WTC11 (cell line): Measurements from ENCODE around the gene NUP88.

Experiments used
- CTCF ChIP-seq: fragments of 200-600 bp; IDR thresholded peaks from 2 replicates; pipeline ENCODE4 v1.8.0; 2022; ENCODE audit warnings: antibody characterized with exemption
- E2F1 ChIP-seq: sonication (generic); formaldehyde crosslinking; IDR thresholded peaks from 2 replicates; pipeline ENCODE4 v1.8.0; 2022; ENCODE audit warnings: mild to moderate bottlenecking, missing genetic modification reagents
- FOXJ3 ChIP-seq: sonication (generic); formaldehyde crosslinking; IDR thresholded peaks from 2 replicates; pipeline ENCODE4 v1.9.0; 2021; ENCODE audit warnings: missing genetic modification reagents, mild to moderate bottlenecking, borderline replicate concordance
- NR3C1 ChIP-seq: sonication (generic); formaldehyde crosslinking; conservative IDR thresholded peaks from 2 replicates; pipeline ENCODE4 v1.8.1; 2023; ENCODE audit warnings: low read depth, mild to moderate bottlenecking, missing genetic modification reagents
- OVOL2 ChIP-seq: fragments of 250-450 bp; sonication (Bioruptor Pico); IDR thresholded peaks from 2 replicates; pipeline ENCODE4 v1.9.0; 2021; ENCODE audit warnings: mild to moderate bottlenecking, borderline replicate concordance
- PRDM15 ChIP-seq: sonication (generic); formaldehyde crosslinking; IDR thresholded peaks from 2 replicates; pipeline ENCODE4 v1.8.0; 2022; ENCODE audit warnings: missing genetic modification reagents
- PRRX2 ChIP-seq: fragments of 250-450 bp; sonication (Bioruptor Pico); IDR thresholded peaks from 2 replicates; pipeline ENCODE4 v1.8.0; 2021; ENCODE audit warnings: mild to moderate bottlenecking
- SMAD4 ChIP-seq: sonication (generic); formaldehyde crosslinking; IDR thresholded peaks from 2 replicates; pipeline ENCODE4 v1.8.0; 2022; ENCODE audit warnings: mild to moderate bottlenecking, missing genetic modification reagents
- STAT6 ChIP-seq: sonication (generic); formaldehyde crosslinking; conservative IDR thresholded peaks from 2 replicates; pipeline ENCODE4 v1.8.1; 2023; ENCODE audit warnings: mild to moderate bottlenecking, low read depth, missing genetic modification reagents, moderate library complexity
- ZNF138 ChIP-seq: sonication (generic); formaldehyde crosslinking; conservative IDR thresholded peaks from 2 replicates; pipeline ENCODE4 v1.8.1; 2022; ENCODE audit warnings: mild to moderate bottlenecking, moderate library complexity, missing genetic modification reagents
- ZNF232 ChIP-seq: sonication (generic); formaldehyde crosslinking; IDR thresholded peaks from 2 replicates; pipeline ENCODE4 v1.8.0; 2022; ENCODE audit warnings: mild to moderate bottlenecking, missing genetic modification reagents
- TF ChIP-seq, protein P1 (sequence below): sonication (generic); formaldehyde crosslinking; IDR thresholded peaks from 2 replicates; pipeline ENCODE4 v1.8.1; 2023; ENCODE audit warnings: mild to moderate bottlenecking, missing genetic modification reagents, moderate library complexity
- TF ChIP-seq, protein P2 (sequence below): sonication (generic); formaldehyde crosslinking; IDR thresholded peaks from 2 replicates; pipeline ENCODE4 v1.8.1; 2023; ENCODE audit warnings: mild to moderate bottlenecking, missing genetic modification reagents
- TF ChIP-seq, protein P3 (sequence below): sonication (generic); formaldehyde crosslinking; IDR thresholded peaks from 2 replicates; pipeline ENCODE4 v1.8.0; 2022; ENCODE audit warnings: mild to moderate bottlenecking, missing genetic modification reagents

DNA sequence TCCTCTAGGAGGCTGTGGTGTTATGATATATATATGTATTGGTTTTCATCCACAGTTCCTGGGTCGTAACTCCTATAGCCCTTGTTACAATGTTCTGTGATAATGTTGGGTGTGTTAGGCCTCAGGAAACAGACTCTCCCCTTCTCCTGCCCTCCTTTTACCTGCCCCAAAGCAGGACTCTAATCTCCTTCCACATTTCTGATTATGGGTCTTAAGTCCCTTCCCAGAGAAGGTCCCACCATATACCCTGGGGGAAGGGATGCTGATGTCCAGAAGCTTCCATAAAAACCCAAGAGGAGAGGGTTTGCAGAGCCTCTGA, 19.9 kb upstream of the NUP88 start:
- TF ChIP-seq CTCF (no peak), E2F1 (CRISPR knock-in tag) (no peak), SMAD4 (CRISPR knock-in tag) (no peak), ZNF138 (CRISPR knock-in tag) (no peak), NR3C1 (CRISPR knock-in tag) (no peak), FOXJ3 (CRISPR knock-in tag) (no peak), PRRX2 (CRISPR knock-in tag) (no peak), PRDM15 (CRISPR knock-in tag) (no peak), OVOL2 (CRISPR knock-in tag) (no peak), ZNF232 (CRISPR knock-in tag) (no peak), STAT6 (CRISPR knock-in tag) (no peak)
- TF ChIP-seq, protein P1, sequence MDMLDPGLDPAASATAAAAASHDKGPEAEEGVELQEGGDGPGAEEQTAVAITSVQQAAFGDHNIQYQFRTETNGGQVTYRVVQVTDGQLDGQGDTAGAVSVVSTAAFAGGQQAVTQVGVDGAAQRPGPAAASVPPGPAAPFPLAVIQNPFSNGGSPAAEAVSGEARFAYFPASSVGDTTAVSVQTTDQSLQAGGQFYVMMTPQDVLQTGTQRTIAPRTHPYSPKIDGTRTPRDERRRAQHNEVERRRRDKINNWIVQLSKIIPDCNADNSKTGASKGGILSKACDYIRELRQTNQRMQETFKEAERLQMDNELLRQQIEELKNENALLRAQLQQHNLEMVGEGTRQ, result no peak
- TF ChIP-seq, protein P2, sequence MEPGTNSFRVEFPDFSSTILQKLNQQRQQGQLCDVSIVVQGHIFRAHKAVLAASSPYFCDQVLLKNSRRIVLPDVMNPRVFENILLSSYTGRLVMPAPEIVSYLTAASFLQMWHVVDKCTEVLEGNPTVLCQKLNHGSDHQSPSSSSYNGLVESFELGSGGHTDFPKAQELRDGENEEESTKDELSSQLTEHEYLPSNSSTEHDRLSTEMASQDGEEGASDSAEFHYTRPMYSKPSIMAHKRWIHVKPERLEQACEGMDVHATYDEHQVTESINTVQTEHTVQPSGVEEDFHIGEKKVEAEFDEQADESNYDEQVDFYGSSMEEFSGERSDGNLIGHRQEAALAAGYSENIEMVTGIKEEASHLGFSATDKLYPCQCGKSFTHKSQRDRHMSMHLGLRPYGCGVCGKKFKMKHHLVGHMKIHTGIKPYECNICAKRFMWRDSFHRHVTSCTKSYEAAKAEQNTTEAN (CRISPR knock-in tag), result no peak
- TF ChIP-seq, protein P3, sequence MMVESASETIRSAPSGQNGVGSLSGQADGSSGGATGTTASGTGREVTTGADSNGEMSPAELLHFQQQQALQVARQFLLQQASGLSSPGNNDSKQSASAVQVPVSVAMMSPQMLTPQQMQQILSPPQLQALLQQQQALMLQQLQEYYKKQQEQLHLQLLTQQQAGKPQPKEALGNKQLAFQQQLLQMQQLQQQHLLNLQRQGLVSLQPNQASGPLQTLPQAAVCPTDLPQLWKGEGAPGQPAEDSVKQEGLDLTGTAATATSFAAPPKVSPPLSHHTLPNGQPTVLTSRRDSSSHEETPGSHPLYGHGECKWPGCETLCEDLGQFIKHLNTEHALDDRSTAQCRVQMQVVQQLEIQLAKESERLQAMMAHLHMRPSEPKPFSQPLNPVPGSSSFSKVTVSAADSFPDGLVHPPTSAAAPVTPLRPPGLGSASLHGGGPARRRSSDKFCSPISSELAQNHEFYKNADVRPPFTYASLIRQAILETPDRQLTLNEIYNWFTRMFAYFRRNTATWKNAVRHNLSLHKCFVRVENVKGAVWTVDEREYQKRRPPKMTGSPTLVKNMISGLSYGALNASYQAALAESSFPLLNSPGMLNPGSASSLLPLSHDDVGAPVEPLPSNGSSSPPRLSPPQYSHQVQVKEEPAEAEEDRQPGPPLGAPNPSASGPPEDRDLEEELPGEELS (CRISPR knock-in tag), result no peak
